ENCODE data around the gene USP10.

USP10 gene

GRCh38 chr16:84749072-84749471, 49.3 kb downstream of the USP10 start:
- TF ChIP-seq, protein P1, sequence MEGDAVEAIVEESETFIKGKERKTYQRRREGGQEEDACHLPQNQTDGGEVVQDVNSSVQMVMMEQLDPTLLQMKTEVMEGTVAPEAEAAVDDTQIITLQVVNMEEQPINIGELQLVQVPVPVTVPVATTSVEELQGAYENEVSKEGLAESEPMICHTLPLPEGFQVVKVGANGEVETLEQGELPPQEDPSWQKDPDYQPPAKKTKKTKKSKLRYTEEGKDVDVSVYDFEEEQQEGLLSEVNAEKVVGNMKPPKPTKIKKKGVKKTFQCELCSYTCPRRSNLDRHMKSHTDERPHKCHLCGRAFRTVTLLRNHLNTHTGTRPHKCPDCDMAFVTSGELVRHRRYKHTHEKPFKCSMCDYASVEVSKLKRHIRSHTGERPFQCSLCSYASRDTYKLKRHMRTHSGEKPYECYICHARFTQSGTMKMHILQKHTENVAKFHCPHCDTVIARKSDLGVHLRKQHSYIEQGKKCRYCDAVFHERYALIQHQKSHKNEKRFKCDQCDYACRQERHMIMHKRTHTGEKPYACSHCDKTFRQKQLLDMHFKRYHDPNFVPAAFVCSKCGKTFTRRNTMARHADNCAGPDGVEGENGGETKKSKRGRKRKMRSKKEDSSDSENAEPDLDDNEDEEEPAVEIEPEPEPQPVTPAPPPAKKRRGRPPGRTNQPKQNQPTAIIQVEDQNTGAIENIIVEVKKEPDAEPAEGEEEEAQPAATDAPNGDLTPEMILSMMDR (conservative IDR thresholded peaks at IDR 0.05) = peak; percentile 28
- TF ChIP-seq ZFX (IDR thresholded peaks at IDR 0.05) = no peak
- H3K27ac ChIP-seq = no peak overlapping the region

DNA sequence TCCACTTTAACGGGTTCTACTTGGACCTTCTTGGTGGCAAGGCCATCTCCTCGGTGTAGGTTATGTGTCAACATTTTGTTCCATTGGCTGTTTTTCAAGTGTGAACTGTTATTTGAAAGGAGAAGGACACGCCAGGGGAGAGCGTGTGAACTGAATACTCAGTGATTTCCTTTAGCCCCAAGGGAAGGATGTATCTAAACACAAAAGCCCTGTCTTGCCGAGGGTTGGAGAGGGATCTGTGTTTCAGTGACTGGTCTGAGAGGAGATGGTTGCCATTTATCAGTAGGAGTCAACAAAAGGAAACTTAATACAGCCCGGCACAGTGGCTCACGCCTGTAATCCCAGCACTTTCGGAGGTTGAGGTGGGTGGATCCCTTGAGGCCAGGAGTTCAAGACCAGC, 50.0 kb downstream of the USP10 start:
- TF ChIP-seq, protein P1 (conservative IDR thresholded peaks at IDR 0.05) = no peak
- no peak for TF ChIP-seq ZFX (IDR thresholded peaks at IDR 0.05)
- H3K27ac ChIP-seq = no peak overlapping the region

- TF ChIP-seq, protein P1 (conservative IDR thresholded peaks at IDR 0.05) = no peak
- TF ChIP-seq ZFX (IDR thresholded peaks at IDR 0.05) = no peak
- no peak overlapping the region for H3K27ac ChIP-seq
These were observed 50.8 kb downstream of the USP10 start for GRCh38 chr16:84750575-84750974.

DNA sequence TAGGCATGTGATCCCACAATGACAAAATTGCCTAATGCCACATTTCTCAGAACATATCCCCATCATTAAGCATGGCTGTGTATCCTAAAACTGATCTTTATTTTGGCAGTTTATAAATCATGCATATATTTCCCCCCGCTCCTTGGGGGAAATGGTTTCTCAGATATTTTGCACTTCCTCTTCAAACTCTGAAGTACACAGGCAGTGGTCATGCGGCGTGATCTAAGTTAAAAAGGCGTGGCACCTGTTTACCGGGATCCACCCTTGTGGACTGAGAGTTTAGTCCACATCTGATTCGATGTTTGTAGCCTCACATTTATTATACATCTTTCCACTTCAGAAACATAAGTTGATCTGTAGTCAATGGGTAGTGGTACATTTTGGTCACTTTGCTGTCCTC, 51.4 kb downstream of the USP10 start:
- H3K27ac ChIP-seq = no peak overlapping the region
- TF ChIP-seq, protein P1 (conservative IDR thresholded peaks at IDR 0.05) = no peak
- TF ChIP-seq ZFX (IDR thresholded peaks at IDR 0.05) = no peak

DNA sequence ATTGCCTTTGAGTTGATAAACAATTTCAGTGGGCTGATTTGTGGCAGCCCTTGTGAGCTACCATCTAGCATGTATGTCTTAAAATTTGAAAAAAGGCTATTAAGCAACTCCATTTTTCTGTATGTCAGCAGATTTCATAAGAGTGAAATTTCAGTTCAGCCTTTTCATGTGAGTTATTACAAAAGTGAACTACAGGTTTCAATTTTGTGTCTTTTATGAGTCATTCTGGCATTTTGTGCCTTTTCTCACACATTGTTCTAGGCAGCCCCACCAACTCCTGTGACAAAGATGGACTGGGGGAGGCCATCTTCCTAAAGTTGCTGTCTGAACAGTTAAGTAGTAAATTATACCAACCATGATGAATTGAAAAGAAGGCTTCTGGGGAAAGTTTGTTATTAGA, 52.1 kb downstream of the USP10 start:
- no peak overlapping the region for H3K27ac ChIP-seq
- no peak for TF ChIP-seq ZFX (IDR thresholded peaks at IDR 0.05)
- TF ChIP-seq, protein P1 (conservative IDR thresholded peaks at IDR 0.05) = no peak

- TF ChIP-seq, protein P1 (conservative IDR thresholded peaks at IDR 0.05) = no peak
- no peak for TF ChIP-seq ZFX (IDR thresholded peaks at IDR 0.05)
- H3K27ac ChIP-seq = no peak overlapping the region
These were observed 52.8 kb downstream of the USP10 start for GRCh38 chr16:84752600-84752999.

GRCh38 chr16:84753412-84754326, 53.9 kb downstream of the USP10 start:
- no peak for TF ChIP-seq ZFX (IDR thresholded peaks at IDR 0.05)
- TF ChIP-seq, protein P1 (conservative IDR thresholded peaks at IDR 0.05) = no peak
- H3K27ac ChIP-seq = no peak overlapping the region

Data from C4-2B (cell line).